ENCODE results near the gene CEBPZ.

GRCh38 chr2:37243435-37243834, 12.0 kb upstream of the CEBPZ start:
- TF ChIP-seq HNF4G (IDR thresholded peaks at IDR 0.05; ENCODE audit: borderline replicate concordance, low read depth, low read length) (no peak), HNF4G (CRISPR knock-in tag; IDR thresholded peaks at IDR 0.05; ENCODE audit: borderline replicate concordance, low read depth) (no peak), ARNT (IDR thresholded peaks at IDR 0.05) (no peak), ZNF274 (CRISPR knock-in tag; IDR thresholded peaks at IDR 0.05) (no peak)
